NCI-H1048 (cell line): ENCODE measurements around the gene CDK4.
A peak's percentile ranks its signal among the peaks of the same experiment; 100 is the strongest.

Experiments
- DNase-seq: peaks from one replicate; lab custom pipeline; 2025; lab: John Stamatoyannopoulos, UW

Gene CDK4

GRCh38 chr12:57755454-57756372 lies 3.6 kb upstream of the CDK4 start:
- DNase-seq = no peak

GRCh38 chr12:57755194-57755453 lies 3.0 kb upstream of the CDK4 start:
- DNase-seq = no peak

- peak; percentile 31 for DNase-seq
Observed at GRCh38 chr12:57754411-57755193, 2.5 kb upstream of the CDK4 start, which contains the start of gene MARCHF9. MARCHF9 (plus strand) TSS chr12:57755103; CDS start chr12:57755529, 426 bp downstream.

GRCh38 chr12:57753756-57754337 lies 1.7 kb upstream of the CDK4 start:
- DNase-seq = no peak

- no peak for DNase-seq
Observed at GRCh38 chr12:57752668-57753000, 524 bp upstream of the CDK4 start.

- no peak for DNase-seq
Observed at GRCh38 chr12:57751432-57751787, 700 bp downstream of the CDK4 start.

- DNase-seq = no peak
Observed at GRCh38 chr12:57750561-57751431, 1.3 kb downstream of the CDK4 start.

- DNase-seq = no peak
Observed at GRCh38 chr12:57749061-57749460, 3.0 kb downstream of the CDK4 start.

- no peak for DNase-seq
Observed at GRCh38 chr12:57746025-57746424, 6.1 kb downstream of the CDK4 start.

GRCh38 chr12:57745485-57745881 lies 6.6 kb downstream of the CDK4 start:
- DNase-seq = no peak

- peak; percentile 90 for DNase-seq
Observed at GRCh38 chr12:57744777-57745484, 7.2 kb downstream of the CDK4 start, which contains the start of gene TSPAN31. TSPAN31 (plus strand) TSS chr12:57745039; CDS start chr12:57745155, 116 bp downstream.

GRCh38 chr12:57744194-57744776 lies 7.8 kb downstream of the CDK4 start:
- DNase-seq = peak; percentile 69

- DNase-seq = no peak
Observed at GRCh38 chr12:57743769-57744168, 8.3 kb downstream of the CDK4 start.

GRCh38 chr12:57741844-57742738 lies 10.0 kb downstream of the CDK4 start:
- DNase-seq = no peak

- DNase-seq = no peak
Observed at GRCh38 chr12:57741413-57741789, 10.7 kb downstream of the CDK4 start.

- no peak for DNase-seq
Observed at GRCh38 chr12:57740656-57741412, 11.3 kb downstream of the CDK4 start.

- no peak for DNase-seq
Observed at GRCh38 chr12:57739914-57740538, 12.1 kb downstream of the CDK4 start.

GRCh38 chr12:57739387-57739786 lies 12.7 kb downstream of the CDK4 start:
- DNase-seq = no peak
